ENCODE data around the gene TET1.

DNA sequence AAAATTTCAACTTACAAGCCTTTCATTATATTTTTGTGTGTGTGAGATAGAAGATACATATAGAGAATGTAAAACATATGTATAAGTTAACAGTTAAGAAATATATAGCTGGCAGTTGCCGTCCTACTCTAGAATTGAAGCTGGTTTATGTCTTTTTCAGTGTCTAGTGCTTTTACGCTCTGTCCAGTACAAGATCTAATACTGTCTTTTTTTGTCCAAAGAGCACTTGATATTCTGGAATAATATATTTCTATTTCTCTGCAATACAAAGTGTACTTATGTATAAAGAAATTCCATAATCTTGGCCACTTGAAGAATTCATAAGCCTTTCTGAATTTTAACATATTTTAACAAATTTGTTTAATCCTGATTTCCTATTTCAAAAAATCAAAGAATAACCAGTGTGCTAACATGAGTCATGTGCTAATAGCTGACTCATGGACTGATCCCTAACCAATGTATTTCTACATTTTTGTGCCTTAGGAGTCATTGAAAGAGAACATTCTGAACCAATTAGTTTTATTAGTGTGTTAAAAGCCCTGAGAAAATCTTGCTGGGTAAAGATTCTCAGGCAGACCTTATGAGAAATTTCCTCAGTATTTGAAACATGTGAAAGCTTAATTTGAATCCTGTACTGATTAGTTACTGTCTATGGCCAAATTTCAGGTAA, 87.7 kb downstream of the TET1 start:
- TF ChIP-seq GATA3 (IDR thresholded peaks at IDR 0.05; ENCODE audit: low read depth, low read length) (no peak), GATA2 (IDR thresholded peaks at IDR 0.05; ENCODE audit: low read depth, low read length) (no peak)
